Activated T-helper 9 cell treated with anti-CD3 and anti-CD28 coated beads, Interleukin-2, amount 50 U/mL, for 16 hours (primary cell): ENCODE measurements around the gene ZRANB3.
"Not testable (repeated sequence)": the region's sequence is repeated elsewhere in the genome, so short reads cannot be mapped to it uniquely, and the experiment has no call there.

Experiments used
- DNase-seq: peaks from one replicate; pipeline ENCODE4 v3.0.0-alpha.2; 2020; ENCODE audit warnings: low read depth

The ZRANB3 gene

GRCh38 chr2:135124924-135125886 lies 405.8 kb downstream of the ZRANB3 start:
- DNase-seq: no peak

DNA sequence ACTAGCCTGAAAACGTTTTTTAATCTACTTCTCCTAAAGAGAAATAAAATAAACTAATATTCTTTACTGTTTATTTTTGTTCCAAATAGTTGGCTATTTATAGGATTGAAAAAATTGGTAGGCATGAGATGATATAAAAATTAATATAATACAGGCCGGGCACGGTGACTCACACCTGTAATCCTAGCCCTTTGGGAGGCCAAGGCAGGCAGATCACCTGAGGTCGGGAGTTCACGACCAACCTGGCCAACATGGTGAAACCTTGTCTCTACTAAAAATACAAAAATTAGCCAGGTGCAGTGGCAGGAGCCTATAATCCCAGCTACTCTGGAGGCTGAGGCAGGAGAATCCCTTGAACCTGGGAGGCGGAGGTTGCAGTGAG lies 409.4 kb downstream of the ZRANB3 start:
- not testable (repeated sequence) for DNase-seq

DNA sequence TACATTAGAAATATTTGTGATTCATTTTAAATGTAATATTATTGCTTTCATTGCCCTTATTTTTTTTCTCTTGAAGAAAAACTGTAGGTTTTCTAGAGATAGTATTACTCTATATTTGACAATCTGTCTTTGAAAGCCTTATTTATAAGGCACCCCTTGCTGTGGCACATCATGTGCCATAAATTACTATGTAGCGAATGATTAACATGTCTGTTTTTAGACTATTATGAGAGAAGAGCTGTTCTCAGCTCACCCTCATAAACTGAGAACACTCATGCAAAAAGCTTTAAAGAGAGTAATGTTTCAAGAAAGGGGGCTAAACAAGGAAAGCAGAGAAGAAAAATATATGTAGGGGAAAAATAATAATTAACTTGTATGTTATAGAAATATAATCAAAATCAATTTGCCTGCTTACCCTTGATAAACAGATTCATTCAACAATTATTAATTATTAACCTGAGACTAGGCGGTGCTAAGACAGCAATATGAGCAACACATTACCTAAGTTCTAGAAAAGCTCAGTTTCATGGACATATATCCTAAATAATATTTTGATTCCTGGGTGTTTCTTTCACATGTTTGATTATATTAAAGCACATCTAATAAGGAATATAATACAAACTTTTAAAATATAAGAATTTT lies 409.9 kb downstream of the ZRANB3 start:
- DNase-seq: no peak

DNA sequence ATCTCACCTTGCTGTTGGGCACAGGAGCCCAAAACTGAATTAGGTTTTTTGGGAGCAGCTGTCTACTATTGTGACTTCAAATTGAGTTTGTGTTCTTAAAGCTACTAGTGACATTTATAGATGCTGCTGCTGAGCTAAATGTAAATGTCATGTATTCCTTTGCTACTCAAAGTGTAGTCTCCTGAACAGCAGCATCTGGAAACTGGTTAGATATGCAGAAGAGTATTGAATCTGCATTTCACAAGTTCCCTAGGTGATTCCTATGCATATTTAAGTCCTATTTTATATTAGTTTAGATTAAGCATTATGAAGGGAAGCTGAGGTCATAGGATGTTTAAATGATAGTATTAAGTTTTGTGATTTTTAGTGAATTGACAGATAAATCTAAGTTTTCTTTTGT lies 411.4 kb downstream of the ZRANB3 start:
- DNase-seq: no peak

- DNase-seq: no peak
These were observed 417.7 kb downstream of the ZRANB3 start for GRCh38 chr2:135113322-135113721.

- DNase-seq: not testable (repeated sequence)
These were observed 425.3 kb downstream of the ZRANB3 start for GRCh38 chr2:135105513-135106316.

DNA sequence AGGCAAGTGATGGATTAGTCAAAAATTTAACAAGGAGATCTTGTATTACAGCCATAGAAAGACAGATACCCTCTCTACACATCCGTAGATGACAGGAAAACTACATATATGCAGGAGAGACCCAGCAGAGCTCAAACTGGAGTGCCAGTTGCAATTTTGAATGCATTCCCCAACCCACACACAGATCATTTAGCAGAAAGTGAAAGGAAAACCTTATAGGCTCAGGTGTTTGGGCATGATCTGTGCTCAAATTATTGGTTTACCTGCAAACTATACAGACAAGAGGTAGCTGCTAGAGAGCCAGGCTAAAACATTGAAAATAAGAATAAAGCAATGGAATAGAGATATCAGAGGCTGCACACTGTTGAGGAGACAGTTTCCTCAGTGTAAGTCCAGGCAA lies 427.2 kb downstream of the ZRANB3 start:
- DNase-seq: no peak

DNA sequence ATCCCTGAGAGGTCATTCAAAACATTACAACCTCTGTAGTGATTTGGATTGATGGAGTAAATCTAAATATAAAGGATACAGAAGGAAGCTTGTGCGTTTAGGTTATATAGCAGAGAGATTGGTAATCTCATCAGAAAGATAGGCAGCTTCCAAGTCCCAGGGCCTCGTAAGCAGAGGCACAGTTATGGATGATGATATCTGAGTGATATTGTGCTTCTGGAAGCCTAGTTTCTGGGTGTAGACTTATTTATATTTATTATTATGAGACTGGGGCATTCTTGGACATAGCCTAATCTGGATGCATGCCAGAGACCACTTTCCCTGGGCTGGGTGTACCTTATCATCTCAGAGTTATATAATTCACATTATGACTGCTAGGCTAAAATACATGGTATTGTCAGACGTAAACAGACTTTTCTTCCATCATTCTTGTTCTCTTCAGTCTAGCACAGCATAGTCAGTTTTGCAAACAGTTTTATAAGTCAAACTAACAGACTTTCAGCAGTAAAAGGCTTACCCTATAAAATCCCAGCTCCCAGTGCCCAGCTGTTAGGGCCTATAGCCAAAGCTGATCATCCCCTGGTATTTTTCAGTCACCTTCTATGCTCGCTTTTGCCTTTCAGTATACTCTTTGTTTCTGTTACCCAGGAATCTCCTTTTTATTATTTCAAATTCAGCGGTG lies 431.1 kb downstream of the ZRANB3 start:
- no peak for DNase-seq

- DNase-seq: no peak
These were observed 433.3 kb downstream of the ZRANB3 start for GRCh38 chr2:135097532-135098231.

- DNase-seq: no peak
These were observed 434.2 kb downstream of the ZRANB3 start for GRCh38 chr2:135096665-135097446.

DNA sequence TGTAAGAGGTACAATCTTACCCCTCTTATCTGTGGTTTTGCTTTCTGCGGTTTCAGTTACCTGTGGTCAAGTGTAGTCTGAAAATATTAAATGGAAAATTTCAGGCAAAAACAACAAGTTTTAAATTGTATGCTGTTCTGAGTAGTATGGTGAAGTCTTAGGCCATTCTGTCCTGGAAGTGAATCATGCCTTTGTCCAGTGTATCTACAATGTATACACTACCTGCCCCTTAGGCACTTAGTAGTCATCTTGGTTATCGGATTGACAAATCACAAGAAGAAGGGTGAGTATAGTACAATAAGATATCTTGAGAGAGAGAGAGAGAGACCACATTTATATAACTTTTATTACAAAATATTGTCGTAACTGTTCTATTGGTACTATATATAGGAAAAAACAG lies 435.4 kb downstream of the ZRANB3 start:
- no peak for DNase-seq

GRCh38 chr2:135094508-135094907 lies 436.5 kb downstream of the ZRANB3 start:
- DNase-seq: no peak

- no peak for DNase-seq
These were observed 437.2 kb downstream of the ZRANB3 start for GRCh38 chr2:135093670-135094330.

DNA sequence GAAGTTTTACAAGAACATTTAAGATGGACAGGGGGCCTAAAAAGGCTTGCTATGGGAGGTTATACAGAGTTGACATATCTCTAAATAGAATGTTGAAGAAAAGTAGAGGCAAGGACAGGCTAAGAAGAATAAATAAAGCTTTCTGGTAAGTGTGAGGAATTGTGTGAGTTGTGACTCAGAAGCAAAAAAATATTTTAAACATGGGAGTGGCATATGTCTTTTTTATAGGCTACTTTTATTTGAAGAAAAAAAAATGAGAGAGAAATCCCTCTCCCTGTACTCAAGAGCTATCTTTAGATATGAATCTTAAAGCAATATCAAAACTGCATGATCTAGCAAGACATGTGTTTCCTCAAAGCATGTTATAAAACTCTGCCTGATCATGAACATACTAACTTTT lies 437.8 kb downstream of the ZRANB3 start:
- no peak for DNase-seq

GRCh38 chr2:135091681-135092080 lies 439.3 kb downstream of the ZRANB3 start:
- no peak for DNase-seq

GRCh38 chr2:135089597-135089996 lies 441.4 kb downstream of the ZRANB3 start:
- not testable (repeated sequence) for DNase-seq
